WI38 (cell line): ENCODE data around the gene LRIT3.
"Not testable (repeated sequence)": the region's sequence is repeated elsewhere in the genome, so short reads cannot be mapped to it uniquely, and the experiment has no call there.

Experiments
- H3K4me3 ChIP-seq: 2 replicates; pipeline ENCODE4 v1.5.1; 2011; ENCODE audit warnings: low read depth, mild to moderate bottlenecking, control low read depth, low read length
- TF ChIP-seq, protein P1 (sequence below): IDR thresholded peaks from 2 replicates; pipeline ENCODE4 v1.5.1; 2012; ENCODE audit warnings: low read depth, mild to moderate bottlenecking, control low read depth, low read length

LRIT3 gene

DNA sequence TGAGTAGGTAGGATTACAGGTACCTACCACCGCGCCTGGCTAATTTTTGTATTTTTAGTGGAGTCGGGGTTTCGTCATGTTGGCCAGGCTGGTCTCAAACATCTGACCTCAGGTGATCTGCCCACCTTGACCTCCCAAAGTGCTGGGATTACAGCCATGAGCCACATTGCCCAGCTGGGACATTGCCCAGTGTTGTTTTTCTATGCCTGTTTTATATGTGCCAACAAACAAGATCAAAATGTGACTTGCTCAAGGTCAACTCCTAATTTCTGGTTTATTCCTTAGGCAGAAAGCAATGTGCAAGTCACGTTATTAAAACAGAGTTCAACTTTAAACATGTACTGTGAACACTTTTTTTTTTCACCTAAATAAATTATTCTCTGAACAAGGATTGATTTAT, 2.7 kb downstream of the LRIT3 start:
- no peak overlapping the region for H3K4me3 ChIP-seq
- TF ChIP-seq, protein P1, sequence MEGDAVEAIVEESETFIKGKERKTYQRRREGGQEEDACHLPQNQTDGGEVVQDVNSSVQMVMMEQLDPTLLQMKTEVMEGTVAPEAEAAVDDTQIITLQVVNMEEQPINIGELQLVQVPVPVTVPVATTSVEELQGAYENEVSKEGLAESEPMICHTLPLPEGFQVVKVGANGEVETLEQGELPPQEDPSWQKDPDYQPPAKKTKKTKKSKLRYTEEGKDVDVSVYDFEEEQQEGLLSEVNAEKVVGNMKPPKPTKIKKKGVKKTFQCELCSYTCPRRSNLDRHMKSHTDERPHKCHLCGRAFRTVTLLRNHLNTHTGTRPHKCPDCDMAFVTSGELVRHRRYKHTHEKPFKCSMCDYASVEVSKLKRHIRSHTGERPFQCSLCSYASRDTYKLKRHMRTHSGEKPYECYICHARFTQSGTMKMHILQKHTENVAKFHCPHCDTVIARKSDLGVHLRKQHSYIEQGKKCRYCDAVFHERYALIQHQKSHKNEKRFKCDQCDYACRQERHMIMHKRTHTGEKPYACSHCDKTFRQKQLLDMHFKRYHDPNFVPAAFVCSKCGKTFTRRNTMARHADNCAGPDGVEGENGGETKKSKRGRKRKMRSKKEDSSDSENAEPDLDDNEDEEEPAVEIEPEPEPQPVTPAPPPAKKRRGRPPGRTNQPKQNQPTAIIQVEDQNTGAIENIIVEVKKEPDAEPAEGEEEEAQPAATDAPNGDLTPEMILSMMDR: no peak

DNA sequence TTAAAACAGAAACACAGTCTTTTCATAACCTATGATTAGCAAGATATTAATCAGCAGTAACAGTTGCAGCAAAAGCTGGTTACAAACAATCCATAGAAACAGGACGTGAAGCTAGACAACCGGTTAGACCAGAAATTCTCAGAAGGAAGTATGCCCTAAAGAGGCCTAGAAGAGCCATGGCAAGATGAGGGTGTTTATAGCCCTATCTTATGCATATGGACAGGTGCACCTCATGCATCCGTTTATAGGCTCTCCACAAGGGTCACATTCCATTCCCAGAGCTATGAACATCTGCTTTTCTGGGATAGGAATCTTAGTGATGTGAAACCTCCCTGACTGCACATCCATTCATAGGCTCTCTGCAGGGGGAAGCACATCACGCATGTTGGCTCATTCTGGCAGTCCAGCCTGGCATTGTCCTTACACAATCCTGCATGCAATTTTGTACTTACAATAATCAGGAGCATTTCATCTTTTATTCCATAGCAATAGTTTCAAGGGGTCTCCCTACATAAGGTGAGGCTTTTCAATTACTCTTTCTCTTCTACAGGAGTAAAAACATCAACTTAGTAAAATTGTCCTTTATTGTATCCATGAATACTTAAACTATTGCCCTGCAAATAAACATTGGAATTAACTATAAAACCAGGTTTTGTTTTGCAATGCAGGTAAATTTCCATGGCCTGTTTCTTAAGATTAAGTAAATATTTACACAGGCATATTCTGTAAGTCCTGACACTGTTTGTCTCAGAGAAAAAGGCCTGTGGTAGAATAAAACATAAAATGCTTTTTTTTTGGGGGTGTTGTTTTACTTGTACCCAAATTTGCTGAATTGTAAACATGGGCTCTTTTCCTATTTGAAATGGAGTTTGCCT, 11.8 kb downstream of the LRIT3 start:
- not testable (repeated sequence) for H3K4me3 ChIP-seq

- H3K4me3 ChIP-seq: no peak overlapping the region
- TF ChIP-seq, protein P1: no peak
These were observed 13.4 kb downstream of the LRIT3 start for GRCh38 chr4:109861271-109861670.

- no peak overlapping the region for H3K4me3 ChIP-seq
- TF ChIP-seq, protein P1: no peak
These were observed 14.1 kb downstream of the LRIT3 start for GRCh38 chr4:109861916-109862511.

DNA sequence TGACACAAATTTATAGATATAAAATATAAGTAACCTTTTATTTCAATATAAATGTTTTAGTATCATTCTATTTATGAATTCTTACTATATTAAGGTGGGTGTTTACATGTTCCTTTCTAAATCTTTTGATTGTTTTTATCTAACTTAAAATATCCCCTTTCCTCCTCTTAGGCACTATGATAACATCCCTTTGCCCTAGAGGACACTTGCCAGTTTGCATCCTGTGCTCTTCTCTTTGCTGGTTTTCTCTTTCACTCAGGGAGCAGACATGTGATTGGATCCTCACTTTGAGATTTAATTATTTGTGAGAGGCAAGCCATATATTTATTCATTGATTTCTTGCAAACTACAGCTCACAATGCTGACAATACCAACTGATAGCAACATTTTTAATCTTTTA, 16.2 kb downstream of the LRIT3 start:
- no peak overlapping the region for H3K4me3 ChIP-seq
- TF ChIP-seq, protein P1: no peak

DNA sequence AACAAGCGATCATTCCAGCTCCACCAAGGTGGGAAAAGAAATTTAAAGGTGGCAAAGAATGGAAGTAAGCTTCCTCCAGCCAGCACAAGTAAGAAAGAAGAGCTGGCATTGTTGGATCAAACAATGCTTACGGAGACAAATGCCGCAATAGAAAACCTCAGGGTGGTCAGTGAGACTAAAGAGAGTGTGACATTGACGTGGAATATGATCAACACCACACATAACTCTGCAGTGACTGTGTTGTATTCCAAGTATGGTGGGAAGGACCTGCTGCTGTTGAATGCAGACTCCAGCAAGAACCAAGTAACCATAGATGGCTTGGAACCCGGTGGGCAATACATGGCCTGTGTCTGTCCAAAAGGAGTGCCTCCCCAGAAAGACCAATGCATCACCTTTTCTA, 22.2 kb downstream of the LRIT3 start:
- H3K4me3 ChIP-seq: no peak overlapping the region
- TF ChIP-seq, protein P1: no peak

GRCh38 chr4:109872065-109872464, 24.2 kb downstream of the LRIT3 start:
- TF ChIP-seq, protein P1: no peak
- no peak overlapping the region for H3K4me3 ChIP-seq
